Islet of Langerhans (tissue), 1 donor: Measurements from ENCODE around the gene TM4SF1.

Experiments used
- FAIRE-seq: peaks from one replicate; lab custom pipeline; 2011; peaks lifted over from hg19 to GRCh38; lab: Jason Lieb, UNC

Gene TM4SF1

GRCh38 chr3:149375501-149376196, 1.8 kb downstream of the TM4SF1 start:
- FAIRE-seq: no peak

GRCh38 chr3:149374793-149375500, 2.5 kb downstream of the TM4SF1 start:
- no peak for FAIRE-seq

GRCh38 chr3:149374391-149374790, 3.1 kb downstream of the TM4SF1 start:
- no peak for FAIRE-seq

GRCh38 chr3:149373235-149374125, 4.0 kb downstream of the TM4SF1 start:
- no peak for FAIRE-seq

GRCh38 chr3:149371723-149372114, 5.7 kb downstream of the TM4SF1 start:
- FAIRE-seq: no peak

- FAIRE-seq: no peak
These were observed 6.3 kb downstream of the TM4SF1 start for GRCh38 chr3:149371001-149371722.

- FAIRE-seq: peak; percentile 30
These were observed 7.2 kb downstream of the TM4SF1 start for GRCh38 chr3:149369991-149370866.

- no peak for FAIRE-seq
These were observed 8.6 kb downstream of the TM4SF1 start for GRCh38 chr3:149368674-149369497.

GRCh38 chr3:149368201-149368673, 9.2 kb downstream of the TM4SF1 start:
- no peak for FAIRE-seq

GRCh38 chr3:149366941-149367840, 10.3 kb downstream of the TM4SF1 start:
- peak; percentile 88 for FAIRE-seq

GRCh38 chr3:149366031-149366430, 11.4 kb downstream of the TM4SF1 start:
- no peak for FAIRE-seq

- FAIRE-seq: no peak
These were observed 12.8 kb downstream of the TM4SF1 start for GRCh38 chr3:149364624-149365023.

- no peak for FAIRE-seq
These were observed 14.4 kb downstream of the TM4SF1 start for GRCh38 chr3:149363053-149363452.

- FAIRE-seq: no peak
These were observed 15.1 kb downstream of the TM4SF1 start for GRCh38 chr3:149362366-149362765.

- no peak for FAIRE-seq
These were observed 20.8 kb downstream of the TM4SF1 start for GRCh38 chr3:149356630-149357029.

- no peak for FAIRE-seq
These were observed 21.3 kb downstream of the TM4SF1 start for GRCh38 chr3:149356044-149356592.

GRCh38 chr3:149353581-149354184, 23.8 kb downstream of the TM4SF1 start:
- no peak for FAIRE-seq

GRCh38 chr3:149352556-149352955, 24.9 kb downstream of the TM4SF1 start:
- no peak for FAIRE-seq
